ENCODE data around the gene PIANP.

The PIANP gene

DNA sequence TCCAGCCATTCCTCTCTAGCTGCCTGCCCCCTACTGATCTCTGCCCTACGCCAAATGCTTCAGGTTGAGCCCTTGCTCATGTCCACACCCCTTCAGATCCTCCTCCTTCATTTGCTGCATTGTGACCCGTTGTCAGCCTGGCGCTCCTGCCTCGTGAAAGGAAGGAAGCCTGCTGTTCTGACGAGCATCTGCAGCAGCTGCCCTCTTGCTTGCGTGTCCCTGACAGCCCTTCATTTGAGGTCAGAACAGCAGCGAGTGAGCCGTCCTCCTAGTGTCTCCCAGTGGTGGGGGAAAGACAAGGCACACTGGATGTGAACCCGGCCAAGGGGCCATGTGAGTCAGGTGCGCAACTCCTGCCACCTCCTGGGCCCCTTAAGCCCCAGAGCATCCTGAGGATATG lies 3.0 kb upstream of the PIANP start:
- in situ Hi-C loops (cut with MboI; ENCODE audit: low sequenced_read_pairs, unreplicated experiment) = no loop called here
- TF ChIP-seq, protein P1, sequence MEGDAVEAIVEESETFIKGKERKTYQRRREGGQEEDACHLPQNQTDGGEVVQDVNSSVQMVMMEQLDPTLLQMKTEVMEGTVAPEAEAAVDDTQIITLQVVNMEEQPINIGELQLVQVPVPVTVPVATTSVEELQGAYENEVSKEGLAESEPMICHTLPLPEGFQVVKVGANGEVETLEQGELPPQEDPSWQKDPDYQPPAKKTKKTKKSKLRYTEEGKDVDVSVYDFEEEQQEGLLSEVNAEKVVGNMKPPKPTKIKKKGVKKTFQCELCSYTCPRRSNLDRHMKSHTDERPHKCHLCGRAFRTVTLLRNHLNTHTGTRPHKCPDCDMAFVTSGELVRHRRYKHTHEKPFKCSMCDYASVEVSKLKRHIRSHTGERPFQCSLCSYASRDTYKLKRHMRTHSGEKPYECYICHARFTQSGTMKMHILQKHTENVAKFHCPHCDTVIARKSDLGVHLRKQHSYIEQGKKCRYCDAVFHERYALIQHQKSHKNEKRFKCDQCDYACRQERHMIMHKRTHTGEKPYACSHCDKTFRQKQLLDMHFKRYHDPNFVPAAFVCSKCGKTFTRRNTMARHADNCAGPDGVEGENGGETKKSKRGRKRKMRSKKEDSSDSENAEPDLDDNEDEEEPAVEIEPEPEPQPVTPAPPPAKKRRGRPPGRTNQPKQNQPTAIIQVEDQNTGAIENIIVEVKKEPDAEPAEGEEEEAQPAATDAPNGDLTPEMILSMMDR (IDR thresholded peaks at IDR 0.05; ENCODE audit: borderline replicate concordance, control extremely low read depth, extremely low read depth, insufficient read depth, missing control alignments) = no peak
- DNase-seq (ENCODE audit: low spot score) = no peak

DNA sequence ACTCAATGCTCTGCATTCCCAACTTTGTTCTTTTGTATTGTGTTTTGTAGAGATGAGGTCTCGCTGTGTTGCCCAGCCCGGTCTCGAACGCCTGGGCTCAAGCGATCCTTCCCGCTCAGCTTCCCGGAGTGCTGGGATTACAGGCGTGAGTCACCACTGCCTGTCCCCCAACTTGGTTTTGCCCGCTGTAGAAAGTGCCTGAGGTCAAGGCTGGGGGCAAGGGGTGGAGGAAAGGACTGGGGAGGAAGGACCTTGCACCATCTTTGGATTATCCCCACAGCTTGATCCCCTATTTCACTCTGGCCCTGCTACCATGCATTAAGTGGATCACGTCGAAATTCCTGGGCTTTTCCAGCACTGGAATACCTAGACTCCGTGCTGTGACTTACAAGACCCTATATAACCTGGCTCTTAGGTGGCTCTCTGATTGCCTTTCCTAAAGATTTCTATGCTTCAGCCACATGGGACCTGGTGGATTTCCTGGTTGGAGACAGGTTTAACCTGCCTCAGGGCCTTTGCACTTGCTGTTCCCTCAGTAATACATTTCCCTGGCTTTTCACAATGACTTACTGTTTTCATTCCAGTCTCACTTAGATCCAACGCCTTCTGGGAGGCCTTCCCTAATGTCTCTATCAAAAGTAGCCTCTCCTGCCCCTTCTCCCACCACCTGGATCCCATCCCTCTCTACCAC lies 608 bp upstream of the PIANP start:
- in situ Hi-C loops (cut with MboI; ENCODE audit: low sequenced_read_pairs, unreplicated experiment) = no loop called here
- no peak for DNase-seq (ENCODE audit: low spot score)
- TF ChIP-seq, protein P1 (IDR thresholded peaks at IDR 0.05; ENCODE audit: borderline replicate concordance, control extremely low read depth, extremely low read depth, insufficient read depth, missing control alignments) = no peak

DNA sequence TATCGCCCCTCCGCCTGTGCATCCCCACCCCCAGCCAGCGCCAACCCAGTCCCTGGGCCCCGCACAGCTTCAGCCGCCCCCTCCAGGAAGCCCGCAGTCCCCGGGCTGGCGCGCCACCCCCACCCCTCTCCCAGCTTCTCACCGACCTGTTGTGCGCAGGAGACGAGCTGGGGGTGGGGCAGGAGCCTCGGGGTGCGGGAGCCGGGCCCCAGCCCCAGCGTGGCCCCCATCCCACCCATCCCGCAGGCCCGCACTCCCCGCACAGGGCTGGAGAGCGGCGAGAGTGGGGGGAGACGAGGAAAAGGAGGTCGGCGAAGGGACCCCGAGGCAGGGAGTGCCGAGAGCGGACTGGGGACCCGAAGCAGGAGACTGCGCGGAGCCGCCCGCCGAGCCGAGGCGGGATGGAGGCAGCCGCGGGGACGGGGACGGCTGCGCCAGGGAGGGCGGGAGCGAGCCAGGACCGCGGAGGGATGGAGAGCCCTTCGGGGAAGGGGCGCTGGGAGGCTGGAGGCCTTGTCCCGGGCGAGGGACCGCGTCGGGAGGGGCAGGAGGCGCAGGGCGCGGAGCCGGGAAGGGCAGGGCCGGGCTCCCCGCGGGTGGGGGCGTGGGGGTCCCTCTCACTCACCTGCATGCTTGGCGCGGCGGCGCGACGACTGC lies 498 bp downstream of the PIANP start:
- DNase-seq (ENCODE audit: low spot score) = no peak
- in situ Hi-C loops (cut with MboI; ENCODE audit: low sequenced_read_pairs, unreplicated experiment) = no loop called here
- TF ChIP-seq, protein P1 (IDR thresholded peaks at IDR 0.05; ENCODE audit: borderline replicate concordance, control extremely low read depth, extremely low read depth, insufficient read depth, missing control alignments) = no peak

DNA sequence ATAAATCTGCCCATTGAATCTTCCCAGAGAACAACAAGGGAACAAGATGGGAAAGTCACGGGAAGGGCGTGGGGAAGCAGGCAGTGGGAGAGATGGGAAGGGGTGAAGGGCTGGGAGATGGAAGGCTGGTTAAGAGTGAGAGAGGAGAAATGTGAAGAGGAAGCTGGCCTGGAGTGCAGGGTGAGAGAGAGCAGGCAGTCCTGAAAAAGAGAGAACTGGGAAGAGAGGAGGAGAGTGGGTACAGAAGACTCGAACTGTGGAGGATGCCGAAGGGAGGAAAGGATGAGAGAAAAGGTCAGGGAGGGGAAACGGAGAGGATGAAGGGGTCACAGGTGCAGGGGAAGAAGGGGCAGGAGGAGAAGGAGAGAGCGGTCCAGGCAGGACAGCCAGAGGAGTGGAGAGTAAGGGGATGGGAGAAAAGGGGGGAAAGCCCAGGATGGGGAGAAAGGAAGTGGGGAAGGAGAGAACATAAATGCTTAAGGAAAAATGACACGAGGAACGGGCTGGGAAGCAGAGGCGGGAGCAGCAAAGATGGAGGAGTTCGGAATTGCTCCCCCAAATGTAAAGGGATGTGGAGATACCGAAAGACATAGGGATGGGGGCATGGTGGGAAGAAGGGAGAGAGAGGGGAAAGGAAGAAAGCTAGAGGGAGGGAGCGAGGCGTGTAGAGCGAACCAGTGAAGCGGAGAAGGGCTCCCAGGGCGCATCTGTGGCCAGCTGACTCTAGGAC lies 1.2 kb downstream of the PIANP start:
- DNase-seq (ENCODE audit: low spot score) = no peak
- in situ Hi-C loops (cut with MboI; ENCODE audit: low sequenced_read_pairs, unreplicated experiment) = no loop called here
- TF ChIP-seq, protein P1 (IDR thresholded peaks at IDR 0.05; ENCODE audit: borderline replicate concordance, control extremely low read depth, extremely low read depth, insufficient read depth, missing control alignments) = no peak

DNA sequence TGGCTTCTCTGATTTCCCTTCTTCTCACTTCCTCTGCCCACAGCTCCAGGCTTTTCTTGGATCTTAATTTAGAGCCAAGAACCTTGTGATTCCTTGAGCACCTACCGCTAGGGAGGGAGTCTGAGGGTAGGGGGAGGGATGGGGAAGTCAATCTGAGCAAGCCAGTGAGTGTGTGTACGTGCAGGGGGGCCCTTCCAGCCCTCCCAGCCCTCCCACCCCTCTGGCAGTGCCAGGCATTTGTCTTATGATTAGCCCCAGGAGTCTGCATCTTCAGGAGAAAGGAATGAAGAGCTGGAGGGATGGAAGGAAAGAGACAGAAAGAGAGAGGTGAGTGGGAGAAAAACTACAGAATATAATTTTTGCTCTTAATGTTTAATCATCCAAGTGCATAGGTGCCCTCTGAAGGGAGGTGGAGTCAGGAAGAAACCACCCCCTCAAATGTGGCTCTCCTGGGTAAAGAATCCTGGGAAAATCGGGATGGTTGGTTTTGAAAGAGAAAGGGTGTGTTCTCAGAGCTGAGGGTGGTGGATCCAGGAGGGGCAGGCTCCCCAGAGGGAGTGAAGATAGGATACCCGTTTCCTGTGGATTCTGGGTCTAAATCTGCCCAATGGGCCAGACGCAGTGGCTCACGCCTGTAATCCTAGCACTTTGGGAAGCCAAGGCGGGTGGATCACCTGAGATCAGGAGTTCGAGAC lies 2.1 kb downstream of the PIANP start:
- in situ Hi-C loops (cut with MboI; ENCODE audit: low sequenced_read_pairs, unreplicated experiment) = no loop called here
- DNase-seq (ENCODE audit: low spot score) = no peak
- TF ChIP-seq, protein P1 (IDR thresholded peaks at IDR 0.05; ENCODE audit: borderline replicate concordance, control extremely low read depth, extremely low read depth, insufficient read depth, missing control alignments) = no peak
